Calu3 (cell line): Measurements from ENCODE around the gene GRB10. TPM values are rescaled to one million over a fixed set of nuclear protein-coding genes. Genes with fewer than 3 reads are reported as not detected.
A peak's percentile ranks its signal among the peaks of the same experiment; 100 is the strongest.

Source experiments
- BruUV-seq: library from RNA; stranded (reverse); fragments of 400-500 nt; replicated peaks from 2 replicates; lab custom pipeline; 2021; lab: Mats Ljungman, UMichigan
- CTCF ChIA-PET: fragments of 300-600 bp; sonication (Branson Sonifier 250); formaldehyde crosslinking; loops from one replicate; lab custom pipeline; 2022; ENCODE audit warnings: antibody characterized with exemption; lab: Charles Lee
- DNase-seq: peaks from one replicate; pipeline ENCODE4 v3.0.0; 2022
- H3K27ac Mint-ChIP-seq: one replicate; pipeline ENCODE4 v1.8.0; 2022; ENCODE audit warnings: mixed read lengths; ENCODE audit not compliant: unreplicated experiment
- H3K27me3 Mint-ChIP-seq: one replicate; pipeline ENCODE4 v1.8.0; 2022; ENCODE audit warnings: mixed read lengths; ENCODE audit not compliant: unreplicated experiment
- H3K36me3 Mint-ChIP-seq: one replicate; pipeline ENCODE4 v1.8.0; 2022; ENCODE audit warnings: mild to moderate bottlenecking, moderate library complexity, mixed read lengths; ENCODE audit not compliant: insufficient read depth, unreplicated experiment
- H3K4me1 Mint-ChIP-seq: one replicate; pipeline ENCODE4 v1.8.0; 2022; ENCODE audit warnings: mild to moderate bottlenecking, low read depth, mixed read lengths; ENCODE audit not compliant: unreplicated experiment
- H3K4me3 Mint-ChIP-seq: one replicate; pipeline ENCODE4 v1.8.0; 2022; ENCODE audit warnings: mild to moderate bottlenecking, low read depth, moderate library complexity, mixed read lengths; ENCODE audit not compliant: unreplicated experiment
- H3K9me3 Mint-ChIP-seq: one replicate; pipeline ENCODE4 v1.8.0; 2022; ENCODE audit warnings: low read depth, mixed read lengths; ENCODE audit not compliant: unreplicated experiment
- CTCF ChIP-seq: fragments of 200-600 bp; IDR thresholded peaks from one replicate; pipeline ENCODE4 v1.8.0; 2022; ENCODE audit warnings: antibody characterized with exemption; ENCODE audit not compliant: unreplicated experiment
- intact Hi-C: fragments of 100-400 bp; cut with micrococcal nuclease; formaldehyde crosslinking; loops from one replicate; pipeline ENCODE4 v1.10.0; 2022; ENCODE audit not compliant: unreplicated experiment
- total RNA-seq: library from RNA; stranded (reverse); gene quantifications from 2 replicates; pipeline ENCODE4 v1.2.3, GENCODE V29; 2022

GRB10 gene
- total RNA-seq, 1 experiment from 2014 or later, result 90.6 TPM

- H3K9me3 Mint-ChIP-seq, result no peaks in the 10 kb centered on the region
- peaks cover 46% of the 10 kb centered on the region for H3K36me3 Mint-ChIP-seq
- no peak for DNase-seq
- no peaks in the 10 kb centered on the region for H3K4me1 Mint-ChIP-seq
- intact Hi-C loops, result no loop called here
- CTCF ChIA-PET, result interaction anchor here (0.6 kb wide), 1 partner anchor 132 kb away, joined by 3 read pairs; no protein-coding TSS in a partner anchor
- H3K4me3 Mint-ChIP-seq, result no peak overlapping the region
- BruUV-seq, result no TSS peak
- no peak for TF ChIP-seq CTCF
- H3K27ac Mint-ChIP-seq, result no peak overlapping the region
- H3K27me3 Mint-ChIP-seq, result no peaks in the 10 kb centered on the region
These were observed 183.3 kb downstream of the GRB10 start for GRCh38 chr7:50599385-50599784.

- no TSS peak for BruUV-seq
- Mint-ChIP-seq H3K9me3 (no peaks in the 10 kb centered on the region), H3K4me3 (no peak overlapping the region), H3K27ac (no peak overlapping the region), H3K4me1 (no peaks in the 10 kb centered on the region), H3K27me3 (no peaks in the 10 kb centered on the region), H3K36me3 (peaks cover 51% of the 10 kb centered on the region)
- CTCF ChIA-PET, result interaction anchor here (0.6 kb wide), 1 partner anchor 132 kb away, joined by 3 read pairs; no protein-coding TSS in a partner anchor
- no peak for DNase-seq
- intact Hi-C loops, result no loop called here
- TF ChIP-seq CTCF, result no peak
These were observed 184.0 kb downstream of the GRB10 start for GRCh38 chr7:50598460-50599343.

- no peak for DNase-seq
- TF ChIP-seq CTCF, result no peak
- H3K4me3 Mint-ChIP-seq, result no peak overlapping the region
- no peaks in the 10 kb centered on the region for H3K27me3 Mint-ChIP-seq
- peaks cover 62% of the 10 kb centered on the region for H3K36me3 Mint-ChIP-seq
- no peaks in the 10 kb centered on the region for H3K9me3 Mint-ChIP-seq
- no TSS peak for BruUV-seq
- CTCF ChIA-PET, result no interaction called here
- peaks cover 15% of the 10 kb centered on the region for H3K4me1 Mint-ChIP-seq
- H3K27ac Mint-ChIP-seq, result no peak overlapping the region
- intact Hi-C loops, result no loop called here
These were observed 186.2 kb downstream of the GRB10 start for GRCh38 chr7:50596484-50596883.

GRCh38 chr7:50595491-50596102 lies 187.1 kb downstream of the GRB10 start:
- Mint-ChIP-seq H3K27ac (no peak overlapping the region), H3K9me3 (no peaks in the 10 kb centered on the region), H3K27me3 (no peaks in the 10 kb centered on the region), H3K36me3 (peaks cover 66% of the 10 kb centered on the region), H3K4me1 (peaks cover 15% of the 10 kb centered on the region), H3K4me3 (no peak overlapping the region)
- peak; percentile 32 for TF ChIP-seq CTCF
- peak; percentile 36 for DNase-seq
- no TSS peak for BruUV-seq
- intact Hi-C loops, result loop anchor here (2.0 kb wide), 1 partner anchor 129 kb away; no protein-coding TSS in a partner anchor
- CTCF ChIA-PET, result interaction anchor here (0.6 to 1.3 kb wide), 3 partner anchors 20 to 472 kb away, joined by 3 to 6 read pairs (median 3); no protein-coding TSS in a partner anchor
